Astrocyte (in vitro differentiated cells and primary cell): ENCODE results near the gene GJD3. TPM values are rescaled to one million over a fixed set of nuclear protein-coding genes. Genes with fewer than 3 reads are reported as not detected.

Experiments used
- DNase-seq: peaks from one replicate; pipeline ENCODE4 v3.0.0-alpha.2; 2010; ENCODE audit warnings: low read depth
- FAIRE-seq: peaks from 2 replicates; lab custom pipeline; 2011; peaks lifted over from hg19 to GRCh38; lab: Jason Lieb, UNC
- H2AFZ ChIP-seq: 2 replicates; pipeline ENCODE4 v1.6.0; 2012; ENCODE audit warnings: low read depth, low read length, inconsistent platforms
- H3K27ac ChIP-seq: 2 replicates; pipeline ENCODE4 v1.5.1; 2011; ENCODE audit warnings: low read depth, low read length, inconsistent platforms
- H3K27me3 ChIP-seq: 2 replicates; pipeline ENCODE4 v1.6.0; 2011; ENCODE audit warnings: low read length, inconsistent platforms; ENCODE audit not compliant: insufficient read depth
- H3K36me3 ChIP-seq: 2 replicates; pipeline ENCODE4 v1.5.1; 2011; ENCODE audit warnings: low read length, inconsistent platforms; ENCODE audit not compliant: insufficient read depth
- H3K4me1 ChIP-seq: 2 replicates; pipeline ENCODE4 v1.5.1; 2011; ENCODE audit warnings: low read length, inconsistent platforms; ENCODE audit not compliant: insufficient read depth
- H3K4me2 ChIP-seq: 2 replicates; pipeline ENCODE4 v1.6.0; 2012; ENCODE audit warnings: low read length, inconsistent platforms
- H3K4me3 ChIP-seq: 2 replicates; pipeline ENCODE4 v1.5.1; 2011; ENCODE audit warnings: low read depth, mild to moderate bottlenecking, low read length, inconsistent platforms; ENCODE audit not compliant: insufficient read depth
- H3K79me2 ChIP-seq: 2 replicates; pipeline ENCODE4 v1.6.0; 2012; ENCODE audit warnings: mild to moderate bottlenecking, low read length, inconsistent platforms; ENCODE audit not compliant: insufficient read depth
- H3K9ac ChIP-seq: 2 replicates; pipeline ENCODE4 v1.6.0; 2012; ENCODE audit warnings: mild to moderate bottlenecking, low read length, inconsistent platforms
- H3K9me3 ChIP-seq: 2 replicates; pipeline ENCODE4 v1.5.1; 2012; ENCODE audit warnings: low read depth, mild to moderate bottlenecking, low read length, inconsistent platforms; ENCODE audit not compliant: insufficient read depth
- H4K20me1 ChIP-seq: 2 replicates; pipeline ENCODE4 v1.6.0; 2012; ENCODE audit warnings: low read length, inconsistent platforms; ENCODE audit not compliant: insufficient read depth
- H3K27ac Mint-ChIP-seq: one replicate; pipeline ENCODE4 v1.8.0; 2021; ENCODE audit warnings: mild to moderate bottlenecking, mixed read lengths; ENCODE audit not compliant: unreplicated experiment
- H3K27me3 Mint-ChIP-seq: one replicate; pipeline ENCODE4 v1.8.0; 2021; ENCODE audit warnings: low read depth, mixed read lengths; ENCODE audit not compliant: unreplicated experiment
- H3K36me3 Mint-ChIP-seq: one replicate; pipeline ENCODE4 v1.8.0; 2021; ENCODE audit warnings: low read depth, mixed read lengths; ENCODE audit not compliant: unreplicated experiment
- H3K4me1 Mint-ChIP-seq: one replicate; pipeline ENCODE4 v1.8.0; 2021; ENCODE audit warnings: low read depth, mixed read lengths; ENCODE audit not compliant: unreplicated experiment
- H3K4me3 Mint-ChIP-seq: one replicate; pipeline ENCODE4 v1.8.0; 2021; ENCODE audit warnings: mild to moderate bottlenecking, moderate library complexity, mixed read lengths; ENCODE audit not compliant: unreplicated experiment
- H3K9me3 Mint-ChIP-seq: one replicate; pipeline ENCODE4 v1.8.0; 2021; ENCODE audit warnings: mild to moderate bottlenecking, mixed read lengths; ENCODE audit not compliant: unreplicated experiment
- CTCF ChIP-seq: IDR thresholded peaks from 2 replicates; pipeline ENCODE4 v1.5.1; 2011; ENCODE audit warnings: low read depth, mild to moderate bottlenecking, inconsistent platforms, low read length, moderate library complexity; ENCODE audit not compliant: insufficient read depth
- EZH2 ChIP-seq: IDR thresholded peaks from 2 replicates; pipeline ENCODE4 v1.6.1; 2012; ENCODE audit warnings: mild to moderate bottlenecking, low read length, inconsistent platforms; ENCODE audit not compliant: insufficient read depth
- total RNA-seq: library from RNA; stranded (reverse); gene quantifications from 2 replicates; pipeline ENCODE4 v1.2.1, GENCODE V29; 2021

Gene GJD3
- total RNA-seq, 1 donor from 2014 or later: 0.43 TPM

- H3K4me1 ChIP-seq: peaks cover 59% of the 10 kb centered on the region
- H3K27me3 ChIP-seq: no peaks in the 10 kb centered on the region
- peak overlapping the region; percentile 96 for H3K4me2 ChIP-seq
- TF ChIP-seq CTCF: no peak
- TF ChIP-seq EZH2: no peak
- no peaks in the 10 kb centered on the region for H3K36me3 ChIP-seq
- no peaks in the 10 kb centered on the region for H3K36me3 Mint-ChIP-seq
- no peak overlapping the region for H3K4me3 ChIP-seq
- no peaks in the 10 kb centered on the region for H3K9me3 ChIP-seq
- no peak overlapping the region for H2AFZ ChIP-seq
- H3K79me2 ChIP-seq: peaks cover 96% of the 10 kb centered on the region
- peaks cover 68% of the 10 kb centered on the region for H4K20me1 ChIP-seq
- peak overlapping the region; percentile 77 for H3K9ac ChIP-seq
- H3K27ac Mint-ChIP-seq: peak overlapping the region; percentile 96
- peaks cover 65% of the 10 kb centered on the region for H3K4me1 Mint-ChIP-seq
- no peaks in the 10 kb centered on the region for H3K9me3 Mint-ChIP-seq
- no peak for DNase-seq
- FAIRE-seq: no peak
- H3K27me3 Mint-ChIP-seq: no peaks in the 10 kb centered on the region
- peak overlapping the region; percentile 28 for H3K4me3 Mint-ChIP-seq
- H3K27ac ChIP-seq: peak overlapping the region; percentile 90
These were observed 40.9 kb downstream of the GJD3 start for GRCh38 chr17:40323391-40324381.

DNA sequence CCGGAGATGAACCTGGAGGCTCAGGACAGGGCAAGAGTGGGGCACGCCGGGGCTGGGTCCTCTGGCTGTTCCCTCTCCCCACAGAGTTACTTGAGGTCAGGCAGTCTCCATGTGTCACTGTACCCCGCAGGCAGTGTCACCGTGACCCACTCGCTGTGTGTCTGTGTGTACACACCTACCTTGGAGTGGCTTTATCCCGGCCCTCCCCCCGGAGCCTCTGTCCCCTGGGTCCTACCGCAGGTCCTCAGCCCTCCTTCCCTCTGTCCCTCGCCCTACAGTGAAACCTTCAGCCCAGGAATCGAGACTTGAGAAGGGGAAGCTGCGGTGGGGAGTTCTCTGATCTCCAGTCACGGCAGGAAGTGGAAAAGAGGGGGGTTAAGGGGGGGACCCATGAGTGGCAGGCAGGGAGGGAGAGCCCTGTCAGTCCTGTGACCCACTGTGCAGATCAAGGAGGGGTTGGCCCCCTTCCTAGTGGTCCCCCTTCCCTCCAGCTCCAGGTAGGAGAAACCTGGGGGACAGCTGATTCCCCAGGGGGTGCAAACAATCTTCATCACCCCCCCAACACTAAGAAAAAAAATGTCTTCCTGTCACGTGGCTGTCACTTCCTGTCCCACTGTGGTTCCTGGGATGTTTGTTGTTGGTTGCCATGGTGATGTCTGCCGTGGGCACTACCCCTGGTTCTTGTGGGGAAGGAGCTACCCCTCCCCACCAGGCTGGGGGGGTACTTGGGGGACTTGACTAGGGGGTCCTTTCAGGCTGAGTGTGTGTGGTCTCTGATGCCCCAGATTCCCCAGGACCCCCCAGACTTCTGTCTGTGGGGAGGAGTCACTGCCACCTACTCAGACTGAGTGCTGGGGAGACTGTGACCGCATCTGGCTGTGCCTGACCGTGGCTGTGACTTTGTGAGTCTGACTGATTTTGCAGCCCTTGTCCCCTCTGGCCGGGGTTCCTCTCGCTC lies 41.9 kb downstream of the GJD3 start:
- peak overlapping the region; percentile 37 for H3K4me3 ChIP-seq
- H3K4me1 ChIP-seq: peaks cover 61% of the 10 kb centered on the region
- H3K9ac ChIP-seq: peak overlapping the region; percentile 77
- H3K27ac ChIP-seq: peak overlapping the region; percentile 90
- Mint-ChIP-seq H3K27me3 (no peaks in the 10 kb centered on the region), H3K36me3 (no peaks in the 10 kb centered on the region), H3K9me3 (no peaks in the 10 kb centered on the region), H3K4me3 (peak overlapping the region; percentile 50), H3K27ac (peak overlapping the region; percentile 96), H3K4me1 (peaks cover 62% of the 10 kb centered on the region)
- H3K4me2 ChIP-seq: peak overlapping the region; percentile 96
- no peak for TF ChIP-seq CTCF
- TF ChIP-seq EZH2: no peak
- H4K20me1 ChIP-seq: peaks cover 60% of the 10 kb centered on the region
- H3K36me3 ChIP-seq: no peaks in the 10 kb centered on the region
- H2AFZ ChIP-seq: peak overlapping the region; percentile 43
- no peaks in the 10 kb centered on the region for H3K9me3 ChIP-seq
- DNase-seq: peak; percentile 71
- peaks cover 93% of the 10 kb centered on the region for H3K79me2 ChIP-seq
- FAIRE-seq: no peak
- no peaks in the 10 kb centered on the region for H3K27me3 ChIP-seq
